Activated T-cell treated with anti-CD3 and anti-CD28 coated beads for 4 hours (primary cell): ENCODE results near the gene TRAF6.

Source experiments
- DNase-seq: peaks from one replicate; pipeline ENCODE4 v3.0.0-alpha.2; 2020

TRAF6 gene

GRCh38 chr11:36456156-36456555 is 53.9 kb downstream of the TRAF6 start:
- DNase-seq, result no peak

- no peak for DNase-seq
Observed at GRCh38 chr11:36455658-36456111, 54.4 kb downstream of the TRAF6 start.

- no peak for DNase-seq
Observed at GRCh38 chr11:36454941-36455631, 55.0 kb downstream of the TRAF6 start.

GRCh38 chr11:36454551-36454940 is 55.5 kb downstream of the TRAF6 start:
- DNase-seq, result no peak

GRCh38 chr11:36453678-36454077 is 56.4 kb downstream of the TRAF6 start:
- no peak for DNase-seq

GRCh38 chr11:36452961-36453360 is 57.1 kb downstream of the TRAF6 start:
- DNase-seq, result no peak

GRCh38 chr11:36452236-36452940 is 57.7 kb downstream of the TRAF6 start:
- DNase-seq, result no peak

- no peak for DNase-seq
Observed at GRCh38 chr11:36451681-36452080, 58.4 kb downstream of the TRAF6 start.

GRCh38 chr11:36451045-36451444 is 59.0 kb downstream of the TRAF6 start:
- no peak for DNase-seq

- no peak for DNase-seq
Observed at GRCh38 chr11:36450110-36450572, 59.9 kb downstream of the TRAF6 start.

GRCh38 chr11:36449561-36450096 is 60.4 kb downstream of the TRAF6 start:
- DNase-seq, result no peak

GRCh38 chr11:36447947-36448346 is 62.1 kb downstream of the TRAF6 start:
- DNase-seq, result no peak

GRCh38 chr11:36447514-36447913 is 62.6 kb downstream of the TRAF6 start:
- no peak for DNase-seq

- no peak for DNase-seq
Observed at GRCh38 chr11:36446135-36446534, 63.9 kb downstream of the TRAF6 start.

GRCh38 chr11:36443661-36444060 is 66.4 kb downstream of the TRAF6 start:
- DNase-seq, result no peak

- no peak for DNase-seq
Observed at GRCh38 chr11:36441610-36442208, 68.4 kb downstream of the TRAF6 start.

GRCh38 chr11:36438126-36438525 is 71.9 kb downstream of the TRAF6 start:
- no peak for DNase-seq

GRCh38 chr11:36437413-36437812 is 72.7 kb downstream of the TRAF6 start:
- DNase-seq, result no peak
